Psoas muscle (tissue), 8 donors: ENCODE results near the gene TIPRL. TPM values are rescaled to one million over a fixed set of nuclear protein-coding genes. Genes with fewer than 3 reads are reported as not detected.

Source experiments
- ATAC-seq, 4 donors: fragments of 200-7000 bp; cut with Tn5 transposase; one replicate each; pipeline ENCODE4 v1.9.1; 2020; ENCODE audit warnings: moderate library complexity in 3 of 4, mild to moderate bottlenecking in 2 of 4
- DNase-seq, 2 donors: peaks; one replicate each; pipeline ENCODE4 v3.0.0-alpha.2; 2020
- H3K27ac ChIP-seq: fragments of 200-600 bp; one replicate; pipeline ENCODE4 v1.8.0; 2022
- H3K27me3 ChIP-seq, 3 donors: fragments of 200-600 bp in 1 of 3; one replicate each; pipeline versions ENCODE4 v1.6.1 to v1.8.0; 2013 to 2022; ENCODE audit warnings: low read length in 2 of 3, mild to moderate bottlenecking in 2 of 3, moderate library complexity in 1 of 3; ENCODE audit not compliant: insufficient read depth in 3 of 3
- H3K36me3 ChIP-seq, 2 donors: fragments of 200-600 bp in 1 of 2; one replicate each; pipeline versions ENCODE4 v1.6.1 to v1.8.0; 2013 to 2022; ENCODE audit warnings: low read depth in 1 of 2, mild to moderate bottlenecking in 1 of 2, moderate library complexity in 1 of 2; ENCODE audit not compliant: insufficient read depth in 1 of 2
- H3K4me1 ChIP-seq: fragments of 200-600 bp; one replicate; pipeline ENCODE4 v1.8.0; 2022
- H3K4me3 ChIP-seq: fragments of 200-600 bp; one replicate; pipeline ENCODE4 v1.8.0; 2022; ENCODE audit warnings: mild to moderate bottlenecking
- H3K9me3 ChIP-seq: fragments of 200-600 bp; one replicate; pipeline ENCODE4 v1.8.0; 2022
- CTCF ChIP-seq: fragments of 200-600 bp; IDR thresholded peaks from one replicate; pipeline ENCODE4 v1.8.0; 2022; ENCODE audit warnings: antibody characterized with exemption
- WGBS, 3 donors: extraction: QIAGEN DNeasy Blood & Tissue Kit; methylation state at CpG; one replicate each; pipeline versions ENCODE4 v1.1.6 to v1.1.7; 2013; 5-methylcytosine and 5-hydroxymethylcytosine counted together
- intact Hi-C, 2 donors: fragments of 100-400 bp; cut with DNase I; formaldehyde crosslinking; loops; one replicate each; pipeline versions ENCODE4 v1.11.0 to v1.14.2; 2022
- polyA plus RNA-seq, 3 donors: library from polyadenylated mRNA; stranded (reverse); fragments of 200-250 nt; gene quantifications; one replicate each; pipeline ENCODE4 v1.2.3, GENCODE V29; 2013
- total RNA-seq, 4 donors: library from RNA; stranded (reverse); fragmentation: NEBNext Ultra II Directional in 2 of 4; extraction: Animal tissue kit (Norgen Biotek cat#: 25700) in 2 of 4; gene quantifications; one replicate each; pipeline versions ENCODE4 v1.2.1 to v1.2.4, GENCODE V29; 2021 to 2023
- donor health status: healthy with polysubstance abuse.
- donor health status: DM: no; HTN: no; CAD: no; lungs with moderate emphysema.
- donor health status: Bipolar disorder and iron deficiency.
- donor health status: healthy.
- donor health status: DM: yes; HTN: yes; CAD: no.
- donor health status: DM: no; HTN: no; CAD: no.
- donor health status: DM: no; HTN: no; CAD: no.
- donor health status: DM: yes; HTN: yes; CAD: no.

The TIPRL gene
- total and polyA plus RNA-seq, 7 donors = 15.3 to 34.7 (median 30.7) TPM

GRCh38 chr1:168235937-168236336, 57.2 kb downstream of the TIPRL start:
- no peak for DNase-seq
- Histone ChIP-seq H3K4me3 (no peak overlapping the region), H3K9me3 (no peaks in the 10 kb centered on the region), H3K36me3 (peaks cover 5 to 99% of the 10 kb centered on the region in 2 donors), H3K27me3 (no peaks in the 10 kb centered on the region), H3K27ac (no peak overlapping the region), H3K4me1 (no peaks in the 10 kb centered on the region)
- TF ChIP-seq CTCF = no peak
- 44 to 76% (median 61%) methylated on average over 3 of the region's 3 CpGs for WGBS, 3 donors
- no peak for ATAC-seq
- intact Hi-C loops = loop anchor here in 1 of 2 donors (5.0 kb wide), 1 partner anchor 86 kb away; no protein-coding TSS in a partner anchor

- no peak for TF ChIP-seq CTCF
- no peak for DNase-seq
- H3K4me1 ChIP-seq = no peaks in the 10 kb centered on the region
- H3K9me3 ChIP-seq = no peaks in the 10 kb centered on the region
- H3K27me3 ChIP-seq = no peaks in the 10 kb centered on the region
- ATAC-seq = no peak
- intact Hi-C loops = loop anchor here in 1 of 2 donors (5.0 kb wide), 1 partner anchor 85 kb away; no protein-coding TSS in a partner anchor
- H3K4me3 ChIP-seq = no peak overlapping the region
- no peak overlapping the region for H3K27ac ChIP-seq
- WGBS, 3 donors = 91 to 95% (median 93%) methylated on average over 7 of the region's 7 CpGs
- H3K36me3 ChIP-seq = peaks cover 2 to 95% of the 10 kb centered on the region in 2 donors
Observed at GRCh38 chr1:168236836-168237611, 58.3 kb downstream of the TIPRL start.

- DNase-seq (no peak), ATAC-seq (no peak)
- Histone ChIP-seq H3K9me3 (no peaks in the 10 kb centered on the region), H3K36me3 (peaks cover 8 to 79% of the 10 kb centered on the region in 2 donors), H3K4me1 (no peaks in the 10 kb centered on the region), H3K4me3 (no peak overlapping the region), H3K27me3 (no peaks in the 10 kb centered on the region), H3K27ac (peak overlapping the region; percentile 9)
- intact Hi-C loops = no loop called here
- no peak for TF ChIP-seq CTCF
- 49 to 72% (median 64%) methylated on average over 2 of the region's 2 CpGs for WGBS, 3 donors
Observed at GRCh38 chr1:168243198-168243597, 64.4 kb downstream of the TIPRL start.

- intact Hi-C loops = no loop called here
- no peaks in the 10 kb centered on the region for H3K27me3 ChIP-seq
- 16 to 31% (median 23%) methylated on average over 3 of the region's 3 CpGs for WGBS, 3 donors
- H3K9me3 ChIP-seq = no peaks in the 10 kb centered on the region
- no peak overlapping the region for H3K4me3 ChIP-seq
- ATAC-seq (no peak), DNase-seq (no peak)
- no peaks in the 10 kb centered on the region for H3K4me1 ChIP-seq
- no peak for TF ChIP-seq CTCF
- H3K36me3 ChIP-seq = peaks cover 8 to 75% of the 10 kb centered on the region in 2 donors
- H3K27ac ChIP-seq = peak overlapping the region; percentile 9
Observed at GRCh38 chr1:168243636-168244212, 65.0 kb downstream of the TIPRL start.
